Kidney glomerular epithelial cell (primary cell): ENCODE results near the gene AURKAIP1.
"Not testable (repeated sequence)": the region's sequence is repeated elsewhere in the genome, so short reads cannot be mapped to it uniquely, and the experiment has no call there.

ENCODE experiments used
- DNase-seq: peaks from one replicate; lab custom pipeline; 2025; lab: John Stamatoyannopoulos, UW

The AURKAIP1 gene

GRCh38 chr1:1406821-1407635 is 32.0 kb upstream of the AURKAIP1 start, which contains the start of gene MRPL20:
TSS of gene MRPL20 (minus strand) at chr1:1407293. CDS start at chr1:1407217, 76 bp downstream.
- DNase-seq, result peak; percentile 64

- no peak for DNase-seq
Observed at GRCh38 chr1:1406101-1406820, 31.3 kb upstream of the AURKAIP1 start.

GRCh38 chr1:1403653-1404052 is 28.6 kb upstream of the AURKAIP1 start:
- no peak for DNase-seq

GRCh38 chr1:1402901-1403392 is 27.9 kb upstream of the AURKAIP1 start:
- not testable (repeated sequence) for DNase-seq

GRCh38 chr1:1402072-1402900 is 27.3 kb upstream of the AURKAIP1 start:
- peak; percentile 48 for DNase-seq

GRCh38 chr1:1401457-1402010 is 26.5 kb upstream of the AURKAIP1 start:
- no peak for DNase-seq

GRCh38 chr1:1400576-1401456 is 25.8 kb upstream of the AURKAIP1 start:
- DNase-seq, result no peak

- DNase-seq, result no peak
Observed at GRCh38 chr1:1399872-1400575, 25.0 kb upstream of the AURKAIP1 start.

GRCh38 chr1:1399187-1399871 is 24.3 kb upstream of the AURKAIP1 start, which contains the start of gene CCNL2:
TSS of gene CCNL2 (minus strand) at chr1:1399335. CDS start at chr1:1399306, 29 bp downstream.
- peak; percentile 94 for DNase-seq

GRCh38 chr1:1398677-1399186 is 23.7 kb upstream of the AURKAIP1 start:
- no peak for DNase-seq

GRCh38 chr1:1397839-1398523 is 23.0 kb upstream of the AURKAIP1 start:
- no peak for DNase-seq

GRCh38 chr1:1395166-1395565 is 20.2 kb upstream of the AURKAIP1 start:
- no peak for DNase-seq

GRCh38 chr1:1394116-1394515 is 19.1 kb upstream of the AURKAIP1 start:
- no peak for DNase-seq

- no peak for DNase-seq
Observed at GRCh38 chr1:1393428-1393827, 18.4 kb upstream of the AURKAIP1 start.

- DNase-seq, result no peak
Observed at GRCh38 chr1:1393014-1393413, 18.0 kb upstream of the AURKAIP1 start.

- DNase-seq, result no peak
Observed at GRCh38 chr1:1391225-1391624, 16.2 kb upstream of the AURKAIP1 start.

- no peak for DNase-seq
Observed at GRCh38 chr1:1390675-1391074, 15.7 kb upstream of the AURKAIP1 start.

GRCh38 chr1:1388078-1388472 is 13.1 kb upstream of the AURKAIP1 start:
- no peak for DNase-seq
